HL-60/S4 (cell line): ENCODE data around the gene DDX3Y.

ENCODE experiments used
- in situ Hi-C: fragments of 300-500 bp; cut with MboI; formaldehyde crosslinking; loops from 2 replicates; pipeline ENCODE4 v1.14.3; 2022; ENCODE audit warnings: low sequenced_read_pairs

The DDX3Y gene

GRCh38 chrY:12904618-12905516 lies at the start of gene DDX3Y:
Gene DDX3Y (plus strand): TSS chrY:12904868. CDS start chrY:12904937, 69 bp downstream.
- in situ Hi-C loops = no loop called here

- in situ Hi-C loops = no loop called here
These were observed 48.8 kb upstream of the DDX3Y start for GRCh38 chrY:12855791-12856275.

GRCh38 chrY:12867960-12868359 lies 36.7 kb upstream of the DDX3Y start:
- in situ Hi-C loops = no loop called here

GRCh38 chrY:12896973-12897372 lies 7.7 kb upstream of the DDX3Y start:
- in situ Hi-C loops = no loop called here

- in situ Hi-C loops = no loop called here
These were observed 6.1 kb upstream of the DDX3Y start for GRCh38 chrY:12898604-12899003.

- in situ Hi-C loops = no loop called here
These were observed 827 bp downstream of the DDX3Y start for GRCh38 chrY:12905517-12905872.

- in situ Hi-C loops = no loop called here
These were observed 1.2 kb downstream of the DDX3Y start for GRCh38 chrY:12905895-12906294.

GRCh38 chrY:12913541-12913940 lies 8.9 kb downstream of the DDX3Y start:
- in situ Hi-C loops = no loop called here

GRCh38 chrY:12928043-12928442 lies 23.4 kb downstream of the DDX3Y start:
- in situ Hi-C loops = no loop called here

GRCh38 chrY:12941725-12942687 lies 37.3 kb downstream of the DDX3Y start:
- in situ Hi-C loops = no loop called here
